Transverse colon (tissue), 4 donors: ENCODE data around the gene PPP6R2. TPM values are rescaled to one million over a fixed set of nuclear protein-coding genes. Genes with fewer than 3 reads are reported as not detected.

ENCODE experiments used
- DNase-seq: peaks from one replicate; pipeline ENCODE4 v3.0.0-alpha.2; 2019
- H3K27ac ChIP-seq, 4 donors: fragments of 200-600 bp; sonication (generic); 2 replicates each; pipeline ENCODE4 v1.5.1; 2016 to 2018; ENCODE audit warnings: inconsistent platforms in 4 of 4
- H3K27me3 ChIP-seq: fragments of 200-600 bp; sonication (generic); 2 replicates; pipeline ENCODE4 v1.5.1; 2017; ENCODE audit warnings: inconsistent platforms
- H3K36me3 ChIP-seq, 4 donors: fragments of 200-600 bp; sonication (generic); 2 replicates each; pipeline ENCODE4 v1.5.1; 2017 to 2019; ENCODE audit warnings: inconsistent platforms in 4 of 4
- H3K4me1 ChIP-seq, 4 donors: fragments of 200-600 bp; sonication (generic); 2 replicates each; pipeline ENCODE4 v1.5.1; 2017 to 2020; ENCODE audit warnings: inconsistent platforms in 4 of 4
- H3K4me3 ChIP-seq, 4 donors: fragments of 200-600 bp; sonication (generic); 1 replicate in 1 of 4; 2 replicates in 3 of 4; pipeline versions ENCODE4 v1.5.1 to v1.6.1; 2017 to 2019; ENCODE audit warnings: inconsistent platforms in 4 of 4
- H3K9me3 ChIP-seq, 2 donors: fragments of 200-600 bp; sonication (generic); 2 replicates each; pipeline ENCODE4 v1.5.1; 2017 to 2019; ENCODE audit warnings: inconsistent platforms in 2 of 2
- CTCF ChIP-seq, 5 experiments: fragments of 200-600 bp in 3 of 5; fragments of 450-650 bp in 2 of 5; sonication (generic) in 3 of 5; IDR thresholded peaks; 1 replicate in 2 of 5; 2 replicates in 3 of 5; pipeline ENCODE4 v1.5.1; 2016 to 2017; ENCODE audit warnings: antibody characterized with exemption in 5 of 5, inconsistent platforms in 3 of 5, mild to moderate bottlenecking in 2 of 5, moderate library complexity in 1 of 5
- EP300 ChIP-seq: sonication (generic); formaldehyde crosslinking; IDR thresholded peaks from one replicate; pipeline ENCODE4 v1.6.1; 2017; ENCODE audit warnings: antibody characterized with exemption, low read depth
- POLR2A ChIP-seq: fragments of 450-650 bp; IDR thresholded peaks from one replicate; pipeline ENCODE4 v1.6.1; 2016; ENCODE audit warnings: antibody characterized with exemption, mild to moderate bottlenecking, moderate library complexity
- POLR2AphosphoS5 ChIP-seq, 3 donors: sonication (generic); formaldehyde crosslinking; IDR thresholded peaks; one replicate each; pipeline ENCODE4 v1.6.1; 2016; ENCODE audit warnings: antibody characterized with exemption in 3 of 3
- WGBS, 2 donors: methylation state at CpG; one replicate each; pipeline ENCODE4 v1.1.5; 2018; ENCODE audit warnings: low coverage in 1 of 2; 5-methylcytosine and 5-hydroxymethylcytosine counted together
- in situ Hi-C, 4 donors: fragments of 200-750 bp; cut with MboI; loops; one replicate each; pipeline versions ENCODE4 v1.15.0 to v1.15.1; 2017; ENCODE audit warnings: low sequenced_read_pairs in 3 of 4, low pct_ligation_motif_present in 1 of 4, low pct_unique_long_range_greater_than_20kb in 1 of 4
- intact Hi-C: fragments of 100-400 bp; cut with DNase I; formaldehyde crosslinking; loops from one replicate; pipeline ENCODE4 v1.15.1; 2023; ENCODE audit warnings: low total_unique reads
- total RNA-seq, 4 donors: library from RNA; depleted of rRNA; stranded (reverse); fragments of >200 nt; gene quantifications; one replicate each; pipeline ENCODE4 v1.1.0, GENCODE V29; 2016

The PPP6R2 gene
- total RNA-seq, 4 donors from 2014 or later, result 62.1 to 151 (median 77.8) TPM

GRCh38 chr22:50444663-50445062, 101.5 kb downstream of the PPP6R2 start:
- Histone ChIP-seq H3K27me3 (no peaks in the 10 kb centered on the region), H3K36me3 (peaks cover 0 to 27% (median 6%) of the 10 kb centered on the region in 4 donors), H3K4me3 (no peak overlapping the region), H3K9me3 (no peaks in the 10 kb centered on the region), H3K4me1 (peaks cover 0 to 12% (median 9%) of the 10 kb centered on the region in 4 donors), H3K27ac (peak overlapping the region in 2 of 4 donors; percentile 21 to 44)
- TF ChIP-seq CTCF (IDR thresholded peaks at IDR 0.05) (no peak), POLR2AphosphoS5 (IDR thresholded peaks at IDR 0.05) (no peak), POLR2A (no peak), EP300 (no peak)
- peak; percentile 62 for DNase-seq
- in situ Hi-C loops, result no loop called here
- intact Hi-C loops, result no loop called here
- WGBS, 2 donors, result 42 to 78% methylated on average over 3 to 5 of the region's 5 CpGs

- Histone ChIP-seq H3K27ac (peak overlapping the region in 1 of 4 donors; percentile 21), H3K36me3 (peaks cover 0 to 21% (median 4%) of the 10 kb centered on the region in 4 donors), H3K27me3 (no peaks in the 10 kb centered on the region), H3K4me3 (no peak overlapping the region), H3K4me1 (peaks cover 0 to 12% (median 9%) of the 10 kb centered on the region in 4 donors), H3K9me3 (no peaks in the 10 kb centered on the region)
- TF ChIP-seq CTCF (IDR thresholded peaks at IDR 0.05), result no peak
- TF ChIP-seq EP300, result no peak
- no peak for TF ChIP-seq POLR2A
- peak in 1 of 3 donors; percentile 15 for TF ChIP-seq POLR2AphosphoS5 (IDR thresholded peaks at IDR 0.05)
- in situ Hi-C loops (no loop called here), intact Hi-C loops (no loop called here)
- DNase-seq, result no peak
- WGBS, 2 donors, result 67 to 69% methylated on average over 3 to 30 of the region's 30 CpGs
These were observed 102.1 kb downstream of the PPP6R2 start for GRCh38 chr22:50445071-50445879.

GRCh38 chr22:50445880-50446707, 103.0 kb downstream of the PPP6R2 start:
- no peaks in the 10 kb centered on the region for H3K27me3 ChIP-seq
- in situ Hi-C loops, result no loop called here
- no peaks in the 10 kb centered on the region for H3K9me3 ChIP-seq
- DNase-seq, result no peak
- peak overlapping the region in 1 of 4 donors; percentile 21 for H3K27ac ChIP-seq
- WGBS, 2 donors, result 79% methylated on average over 11 of the region's 17 CpGs; no CpG with 5 or more reads in 1 of the 2 donors
- TF ChIP-seq POLR2A (no peak), POLR2AphosphoS5 (IDR thresholded peaks at IDR 0.05) (no peak), EP300 (no peak), CTCF (IDR thresholded peaks at IDR 0.05) (no peak)
- H3K36me3 ChIP-seq, result peaks cover 0 to 21% (median 4%) of the 10 kb centered on the region in 4 donors
- no peak overlapping the region for H3K4me3 ChIP-seq
- intact Hi-C loops, result no loop called here
- peaks cover 0 to 12% (median 9%) of the 10 kb centered on the region in 4 donors for H3K4me1 ChIP-seq
